B cell (primary cell): ENCODE data around the gene MED15. TPM values are rescaled to one million over a fixed set of nuclear protein-coding genes. Genes with fewer than 3 reads are reported as not detected.

Experiments
- ATAC-seq: fragments of 200-7000 bp; cut with Tn5 transposase; one replicate; pipeline ENCODE4 v1.10.0; 2021; ENCODE audit warnings: low read depth, mild to moderate bottlenecking, moderate number of reproducible peaks, moderate library complexity
- CTCF ChIA-PET: fragments of 350-600 bp; sonication (Branson Sonifier 250); formaldehyde crosslinking; loops from one replicate; lab custom pipeline; 2021; ENCODE audit warnings: antibody characterized with exemption, inconsistent platforms; lab: Charles Lee
- POLR2A ChIA-PET: fragments of 350-600 bp; sonication (Branson Sonifier 250); formaldehyde crosslinking; loops from one replicate; lab custom pipeline; 2021; ENCODE audit warnings: antibody characterized with exemption; lab: Charles Lee
- DNase-seq: peaks from one replicate; pipeline ENCODE4 v3.0.0; 2013
- H2AFZ ChIP-seq: 2 replicates; pipeline ENCODE4 v1.6.1; 2012; ENCODE audit warnings: mild to moderate bottlenecking, low read depth, low read length; ENCODE audit not compliant: insufficient read depth, poor library complexity, severe bottlenecking
- H3K27ac ChIP-seq, 2 donors: 1 replicate in 1 of 2; 2 replicates in 1 of 2; pipeline ENCODE4 v1.5.1; 2012 to 2013; ENCODE audit warnings: low read length in 2 of 2, mild to moderate bottlenecking in 2 of 2, moderate library complexity in 1 of 2
- H3K27me3 ChIP-seq, 4 experiments: fragments of 200-600 bp in 1 of 4; sonication (generic) in 1 of 4; replicated peaks in 1 of 4; 1 replicate in 2 of 4; 2 replicates in 2 of 4; pipeline versions ENCODE4 v1.6.1 to v1.7.0; 2013 to 2016; ENCODE audit warnings: low read length in 3 of 4, mild to moderate bottlenecking in 2 of 4, mixed read lengths in 1 of 4, moderate library complexity in 1 of 4; ENCODE audit not compliant: insufficient read depth in 4 of 4, control insufficient read depth in 3 of 4; ENCODE audit errors: control extremely low read depth in 1 of 4
- H3K36me3 ChIP-seq, 2 experiments: replicated peaks in 1 of 2; 1 replicate in 1 of 2; 2 replicates in 1 of 2; pipeline versions ENCODE4 v1.6.1 to v1.7.1; 2013; ENCODE audit warnings: low read length in 1 of 2; ENCODE audit not compliant: insufficient read depth in 2 of 2, control insufficient read depth in 1 of 2; ENCODE audit errors: control extremely low read depth in 1 of 2, extremely low read depth in 1 of 2
- H3K4me1 ChIP-seq, 2 donors: fragments of 200-600 bp in 1 of 2; sonication (generic) in 1 of 2; 1 replicate in 1 of 2; 2 replicates in 1 of 2; pipeline versions ENCODE4 v1.5.1 to v1.6.1; 2013 to 2017; ENCODE audit warnings: low read length in 2 of 2; ENCODE audit not compliant: control insufficient read depth in 2 of 2, insufficient read depth in 2 of 2
- H3K4me2 ChIP-seq: replicated peaks from 2 replicates; pipeline ENCODE3; 2012; ENCODE audit warnings: mild to moderate bottlenecking, low read depth, low read length; ENCODE audit not compliant: poor library complexity, severe bottlenecking
- H3K4me3 ChIP-seq, 5 experiments: fragments of 200-600 bp in 1 of 5; sonication (generic) in 1 of 5; 1 replicate in 3 of 5; 2 replicates in 2 of 5; pipeline versions ENCODE4 v1.5.1 to v1.7.0; 2011 to 2016; ENCODE audit warnings: low read length in 4 of 5, mild to moderate bottlenecking in 4 of 5, low read depth in 2 of 5, control low read depth in 1 of 5, moderate library complexity in 1 of 5; ENCODE audit not compliant: insufficient read depth in 1 of 5; ENCODE audit errors: control extremely low read depth in 1 of 5, extremely low read depth in 1 of 5
- H3K79me2 ChIP-seq: fragments of 200-600 bp; sonication (generic); one replicate; pipeline ENCODE4 v1.6.0; 2016; ENCODE audit warnings: low read length; ENCODE audit not compliant: control insufficient read depth, insufficient read depth
- H3K9ac ChIP-seq: fragments of 200-600 bp; sonication (generic); 2 replicates; pipeline ENCODE4 v1.6.1; 2017; ENCODE audit warnings: mild to moderate bottlenecking, low read length, moderate library complexity
- H3K9me3 ChIP-seq, 3 donors: one replicate each; pipeline versions ENCODE4 v1.6.1 to v1.7.1; 2013; ENCODE audit warnings: low read length in 2 of 3; ENCODE audit not compliant: control insufficient read depth in 2 of 3, insufficient read depth in 1 of 3; ENCODE audit errors: control extremely low read depth in 1 of 3
- H4K20me1 ChIP-seq: 2 replicates; pipeline ENCODE4 v1.6.0; 2012; ENCODE audit warnings: mild to moderate bottlenecking, low read length; ENCODE audit not compliant: insufficient read depth, control insufficient read depth, poor library complexity, severe bottlenecking
- H3K27ac Mint-ChIP-seq: one replicate; pipeline ENCODE4 v1.8.0; 2021; ENCODE audit warnings: mixed read lengths
- H3K27me3 Mint-ChIP-seq: one replicate; pipeline ENCODE4 v1.8.0; 2021; ENCODE audit warnings: mixed read lengths
- H3K4me1 Mint-ChIP-seq: one replicate; pipeline ENCODE4 v1.8.0; 2021; ENCODE audit warnings: mixed read lengths
- H3K4me3 Mint-ChIP-seq: one replicate; pipeline ENCODE4 v1.8.0; 2021; ENCODE audit warnings: mixed read lengths
- H3K9me3 Mint-ChIP-seq: one replicate; pipeline ENCODE4 v1.8.0; 2022; ENCODE audit warnings: mixed read lengths; ENCODE audit not compliant: insufficient read depth
- EZH2 ChIP-seq: IDR thresholded peaks from 2 replicates; pipeline ENCODE4 v1.6.1; 2012; ENCODE audit warnings: borderline replicate concordance, low read depth, mild to moderate bottlenecking, moderate library complexity, low read length; ENCODE audit not compliant: insufficient read depth, poor library complexity, severe bottlenecking
- WGBS: methylation state at CpG from one replicate; pipeline ENCODE4 v1.1.5; 2013; ENCODE audit warnings: missing lambda C conversion rate; ENCODE audit not compliant: insufficient coverage; 5-methylcytosine and 5-hydroxymethylcytosine counted together
- intact Hi-C: fragments of 100-400 bp; cut with micrococcal nuclease; formaldehyde crosslinking; loops from one replicate; pipeline ENCODE4 v1.10.0; 2022
- polyA plus RNA-seq: library from polyadenylated mRNA; depleted of rRNA; stranded (reverse); fragments of >200 nt; gene quantifications from 2 replicates; pipeline ENCODE4 v1.2.3, GENCODE V29; 2012
- total RNA-seq, 2 donors: library from RNA; stranded (reverse); fragments of 120-200 nt in 1 of 2; gene quantifications; 1 replicate in 1 of 2; 2 replicates in 1 of 2; pipeline versions ENCODE4 v1.2.3 to v1.2.4, GENCODE V29; 2013 to 2022
- TF ChIP-seq, protein P1 (sequence below): fragments of 200-600 bp; IDR thresholded peaks from one replicate; pipeline ENCODE4 v1.8.0; 2022; ENCODE audit warnings: antibody characterized with exemption, mild to moderate bottlenecking

Gene MED15
- total and polyA plus RNA-seq, 2 donors (not counting 1 experiment from before 2014, with no cell fraction given), result 109 to 134 TPM

DNA sequence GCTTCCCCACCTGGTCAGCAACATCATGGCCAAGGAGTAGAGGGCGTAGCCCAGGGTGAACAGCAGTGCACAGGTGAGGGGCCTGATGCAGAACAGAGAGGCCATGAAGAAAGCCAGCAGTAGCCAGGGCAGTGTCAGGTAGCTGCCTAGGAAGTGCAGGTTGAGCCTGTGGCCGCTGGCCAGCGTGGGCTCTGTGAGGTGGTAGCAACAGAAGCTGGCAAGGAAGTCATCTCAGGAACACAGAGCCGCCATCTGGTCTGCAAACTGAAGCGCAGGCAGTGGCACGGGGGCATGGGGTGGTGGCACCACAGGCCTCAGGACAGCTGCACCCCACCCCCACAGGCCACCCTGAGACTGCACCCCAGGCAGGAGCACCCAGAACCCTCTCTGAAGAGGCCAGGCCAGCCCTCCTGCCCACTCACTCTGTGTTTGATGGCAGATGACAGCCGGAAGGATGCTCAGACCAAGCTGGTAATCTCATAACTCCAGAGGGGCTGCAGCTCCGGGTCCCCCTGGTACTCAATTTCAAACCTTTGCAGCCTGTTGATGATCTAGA lies 95.3 kb downstream of the MED15 start:
- Histone ChIP-seq H3K36me3 (no peaks in the 10 kb centered on the region), H3K9me3 (no peaks in the 10 kb centered on the region), H3K79me2 (no peaks in the 10 kb centered on the region), H3K27ac (no peak overlapping the region), H3K9ac (no peak overlapping the region), H4K20me1 (no peaks in the 10 kb centered on the region), H3K4me2 (no peak overlapping the region), H3K4me3 (no peak overlapping the region), H3K27me3 (no peaks in the 10 kb centered on the region), H3K4me1 (peaks cover 0 to 4% of the 10 kb centered on the region in 2 donors), H2AFZ (no peak overlapping the region)
- TF ChIP-seq, protein P1, sequence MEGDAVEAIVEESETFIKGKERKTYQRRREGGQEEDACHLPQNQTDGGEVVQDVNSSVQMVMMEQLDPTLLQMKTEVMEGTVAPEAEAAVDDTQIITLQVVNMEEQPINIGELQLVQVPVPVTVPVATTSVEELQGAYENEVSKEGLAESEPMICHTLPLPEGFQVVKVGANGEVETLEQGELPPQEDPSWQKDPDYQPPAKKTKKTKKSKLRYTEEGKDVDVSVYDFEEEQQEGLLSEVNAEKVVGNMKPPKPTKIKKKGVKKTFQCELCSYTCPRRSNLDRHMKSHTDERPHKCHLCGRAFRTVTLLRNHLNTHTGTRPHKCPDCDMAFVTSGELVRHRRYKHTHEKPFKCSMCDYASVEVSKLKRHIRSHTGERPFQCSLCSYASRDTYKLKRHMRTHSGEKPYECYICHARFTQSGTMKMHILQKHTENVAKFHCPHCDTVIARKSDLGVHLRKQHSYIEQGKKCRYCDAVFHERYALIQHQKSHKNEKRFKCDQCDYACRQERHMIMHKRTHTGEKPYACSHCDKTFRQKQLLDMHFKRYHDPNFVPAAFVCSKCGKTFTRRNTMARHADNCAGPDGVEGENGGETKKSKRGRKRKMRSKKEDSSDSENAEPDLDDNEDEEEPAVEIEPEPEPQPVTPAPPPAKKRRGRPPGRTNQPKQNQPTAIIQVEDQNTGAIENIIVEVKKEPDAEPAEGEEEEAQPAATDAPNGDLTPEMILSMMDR, result no peak
- TF ChIP-seq EZH2, result no peak
- Mint-ChIP-seq H3K27me3 (peaks cover 5% of the 10 kb centered on the region), H3K27ac (no peak overlapping the region), H3K9me3 (no peaks in the 10 kb centered on the region), H3K4me1 (peaks cover 2% of the 10 kb centered on the region), H3K4me3 (no peak overlapping the region)
- ATAC-seq (no peak), DNase-seq (no peak)
- ChIA-PET CTCF (no interaction called here), POLR2A (no interaction called here)
- intact Hi-C loops, result no loop called here
- 46% methylated on average over 8 of the region's 8 CpGs for WGBS

DNA sequence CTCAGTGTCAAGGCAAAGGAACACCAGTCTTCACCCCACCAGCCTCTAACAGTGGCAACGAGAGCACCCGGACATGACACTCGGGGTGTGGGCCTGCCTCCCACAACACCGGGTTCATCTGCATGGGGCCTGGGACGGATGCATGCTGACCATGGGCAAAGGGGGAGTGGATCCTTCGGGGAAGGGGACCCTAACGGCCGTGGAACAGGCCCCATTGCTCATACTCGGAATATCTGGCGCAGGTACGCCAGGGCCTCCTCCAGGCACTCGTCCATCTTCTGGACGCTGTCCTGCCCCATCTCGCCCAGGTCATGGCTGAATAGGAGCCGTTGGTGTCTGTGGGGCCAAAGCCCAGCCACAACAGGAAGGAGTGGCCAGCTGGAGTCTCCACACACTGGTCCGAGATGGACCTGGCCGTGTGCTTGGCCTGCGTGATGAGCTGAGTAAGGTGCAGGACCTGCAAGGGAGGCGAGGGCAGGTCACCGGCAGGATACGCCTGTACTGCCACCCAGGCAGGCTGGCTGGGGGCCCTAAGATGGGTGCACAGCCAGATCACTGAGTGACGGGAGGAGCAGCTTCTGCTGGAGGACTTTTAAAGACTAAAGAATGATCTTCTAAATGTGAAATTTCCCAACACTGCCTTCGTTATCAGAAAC lies 96.8 kb downstream of the MED15 start:
- ChIA-PET CTCF (interaction anchor here (3.6 kb wide), 1 partner anchor 138 kb away, joined by 20 read pairs; no protein-coding TSS in a partner anchor), POLR2A (no interaction called here)
- Histone ChIP-seq H3K4me1 (peaks cover 0 to 4% of the 10 kb centered on the region in 2 donors), H3K27me3 (no peaks in the 10 kb centered on the region), H3K9me3 (no peaks in the 10 kb centered on the region), H3K4me3 (no peak overlapping the region), H3K36me3 (no peaks in the 10 kb centered on the region), H3K4me2 (no peak overlapping the region), H2AFZ (no peak overlapping the region), H3K9ac (no peak overlapping the region), H3K79me2 (no peaks in the 10 kb centered on the region), H3K27ac (no peak overlapping the region), H4K20me1 (no peaks in the 10 kb centered on the region)
- TF ChIP-seq, protein P1, result no peak
- TF ChIP-seq EZH2, result no peak
- Mint-ChIP-seq H3K9me3 (no peaks in the 10 kb centered on the region), H3K4me3 (no peak overlapping the region), H3K27ac (no peak overlapping the region), H3K4me1 (peaks cover 2% of the 10 kb centered on the region), H3K27me3 (peaks cover 5% of the 10 kb centered on the region)
- ATAC-seq (no peak), DNase-seq (no peak)
- intact Hi-C loops, result no loop called here
- 92% methylated on average over 20 of the region's 23 CpGs for WGBS
